DOHH2 (cell line): Measurements from ENCODE around the gene SLC17A1.

Experiments used
- H3F3A ChIP-seq: fragments of 200-600 bp; sonication (generic), shearing (Covaris generic); 2 replicates; pipeline ENCODE4 v1.6.0; 2016; ENCODE audit warnings: antibody characterized with exemption, mild to moderate bottlenecking; ENCODE audit not compliant: control insufficient read depth, insufficient read depth
- H3K27ac ChIP-seq: fragments of 200-600 bp; sonication (generic); 2 replicates; pipeline ENCODE4 v1.5.1; 2014; ENCODE audit warnings: low read depth, mild to moderate bottlenecking, low read length, moderate library complexity
- H3K27me3 ChIP-seq: fragments of 200-600 bp; sonication (generic); 2 replicates; pipeline ENCODE4 v1.6.1; 2014; ENCODE audit warnings: mild to moderate bottlenecking, low read length, mixed read lengths; ENCODE audit not compliant: control insufficient read depth
- H3K36me3 ChIP-seq: fragments of 200-600 bp; sonication (generic); 2 replicates; pipeline ENCODE4 v1.6.1; 2014; ENCODE audit warnings: mild to moderate bottlenecking, low read length, moderate library complexity, mixed read lengths; ENCODE audit not compliant: control insufficient read depth
- H3K4me1 ChIP-seq: fragments of 200-600 bp; sonication (generic); 2 replicates; pipeline ENCODE4 v1.6.1; 2014; ENCODE audit warnings: mild to moderate bottlenecking, low read length, mixed read lengths; ENCODE audit not compliant: control insufficient read depth
- H3K4me2 ChIP-seq: fragments of 200-600 bp; sonication (generic); 2 replicates; pipeline ENCODE4 v1.6.0; 2014; ENCODE audit warnings: mild to moderate bottlenecking, low read length, moderate library complexity
- H3K4me3 ChIP-seq: fragments of 200-600 bp; sonication (generic); 2 replicates; pipeline ENCODE4 v1.5.1; 2014; ENCODE audit warnings: mild to moderate bottlenecking, low read length, mixed read lengths
- H3K79me2 ChIP-seq: fragments of 200-600 bp; sonication (generic); 2 replicates; pipeline ENCODE4 v1.6.1; 2014; ENCODE audit warnings: mild to moderate bottlenecking, low read length, mixed read lengths; ENCODE audit not compliant: control insufficient read depth
- H3K9me2 ChIP-seq: fragments of 200-600 bp; sonication (generic); replicated peaks from 2 replicates; pipeline ENCODE4 v1.6.1; 2014; ENCODE audit warnings: mild to moderate bottlenecking, low read length, mixed read lengths; ENCODE audit not compliant: control insufficient read depth
- H3K9me3 ChIP-seq: fragments of 200-600 bp; sonication (generic); 2 replicates; pipeline ENCODE4 v1.6.1; 2014; ENCODE audit warnings: antibody characterized with exemption, low read length, mixed read lengths; ENCODE audit not compliant: control insufficient read depth, insufficient read depth
- H4K20me1 ChIP-seq: fragments of 200-600 bp; sonication (generic); 2 replicates; pipeline ENCODE4 v1.6.0; 2014; ENCODE audit warnings: low read depth, mild to moderate bottlenecking, antibody characterized with exemption, low read length, moderate library complexity; ENCODE audit not compliant: control insufficient read depth, insufficient read depth
- CTCF ChIP-seq: fragments of 200-600 bp; sonication (generic); IDR thresholded peaks from one replicate; pipeline ENCODE4 v1.5.1; 2014; ENCODE audit warnings: antibody characterized with exemption, mild to moderate bottlenecking, low read depth, low read length; ENCODE audit not compliant: poor library complexity, severe bottlenecking
- EZH2phosphoT487 ChIP-seq: fragments of 200-600 bp; sonication (generic); IDR thresholded peaks from 2 replicates; pipeline ENCODE4 v1.6.1; 2017; ENCODE audit warnings: borderline replicate concordance, mild to moderate bottlenecking, antibody characterized with exemption, low read length, moderate library complexity, mixed read lengths

The SLC17A1 gene

GRCh38 chr6:25794784-25795183, 37.1 kb downstream of the SLC17A1 start:
- H3K79me2 ChIP-seq: no peaks in the 10 kb centered on the region
- no peaks in the 10 kb centered on the region for H3F3A ChIP-seq
- H4K20me1 ChIP-seq: no peaks in the 10 kb centered on the region
- H3K27me3 ChIP-seq: peaks cover 3% of the 10 kb centered on the region; the same call in 1 of the 2 replicates
- no peaks in the 10 kb centered on the region for H3K9me2 ChIP-seq
- 0 out of 2 replicates have a peak, but pooled peaks cover 4% of the 10 kb centered on the region for H3K9me3 ChIP-seq
- TF ChIP-seq EZH2phosphoT487 (no peak), CTCF (no peak)
- H3K4me2 ChIP-seq: no peak overlapping the region
- H3K36me3 ChIP-seq: no peaks in the 10 kb centered on the region
- H3K4me3 ChIP-seq: no peak overlapping the region
- no peaks in the 10 kb centered on the region for H3K4me1 ChIP-seq
- no peak overlapping the region for H3K27ac ChIP-seq

DNA sequence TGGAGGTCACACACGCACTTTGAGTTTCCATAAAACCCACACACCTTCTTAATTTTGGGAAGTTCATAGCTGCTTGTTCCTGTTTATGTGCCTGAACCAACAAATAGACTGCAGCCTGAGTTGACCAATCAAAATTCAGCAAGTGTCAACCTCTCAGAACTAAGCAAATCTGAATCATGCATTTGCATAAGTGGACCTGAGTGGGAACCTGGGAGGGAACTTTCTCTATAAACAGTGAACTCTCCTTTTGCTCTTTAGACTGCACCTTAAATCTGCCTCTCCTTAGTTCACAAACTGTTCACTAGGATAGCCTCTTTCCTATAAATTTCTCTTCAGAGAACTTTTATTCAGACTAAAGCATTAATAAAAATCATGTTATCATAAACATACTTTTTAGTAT, 37.9 kb downstream of the SLC17A1 start:
- Histone ChIP-seq H3K9me3 (0 out of 2 replicates have a peak, but pooled peaks cover 4% of the 10 kb centered on the region), H3K4me2 (no peak overlapping the region), H3K4me3 (no peak overlapping the region), H3F3A (no peaks in the 10 kb centered on the region), H3K36me3 (no peaks in the 10 kb centered on the region), H3K27ac (no peak overlapping the region), H3K79me2 (no peaks in the 10 kb centered on the region), H3K27me3 (peaks cover 3% of the 10 kb centered on the region; the same call in 1 of the 2 replicates), H3K4me1 (no peaks in the 10 kb centered on the region), H3K9me2 (no peaks in the 10 kb centered on the region), H4K20me1 (no peaks in the 10 kb centered on the region)
- TF ChIP-seq EZH2phosphoT487: no peak

GRCh38 chr6:25792016-25792415, 39.8 kb downstream of the SLC17A1 start:
- Histone ChIP-seq H3K4me3 (no peak overlapping the region), H3K9me3 (0 out of 2 replicates have a peak, but pooled peaks cover 4% of the 10 kb centered on the region), H3K27ac (no peak overlapping the region), H3K4me2 (no peak overlapping the region), H3K27me3 (peaks cover 3% of the 10 kb centered on the region; the same call in 1 of the 2 replicates), H3F3A (no peaks in the 10 kb centered on the region), H4K20me1 (no peaks in the 10 kb centered on the region), H3K36me3 (no peaks in the 10 kb centered on the region), H3K79me2 (no peaks in the 10 kb centered on the region), H3K4me1 (no peaks in the 10 kb centered on the region), H3K9me2 (no peaks in the 10 kb centered on the region)
- TF ChIP-seq CTCF (no peak), EZH2phosphoT487 (no peak)

DNA sequence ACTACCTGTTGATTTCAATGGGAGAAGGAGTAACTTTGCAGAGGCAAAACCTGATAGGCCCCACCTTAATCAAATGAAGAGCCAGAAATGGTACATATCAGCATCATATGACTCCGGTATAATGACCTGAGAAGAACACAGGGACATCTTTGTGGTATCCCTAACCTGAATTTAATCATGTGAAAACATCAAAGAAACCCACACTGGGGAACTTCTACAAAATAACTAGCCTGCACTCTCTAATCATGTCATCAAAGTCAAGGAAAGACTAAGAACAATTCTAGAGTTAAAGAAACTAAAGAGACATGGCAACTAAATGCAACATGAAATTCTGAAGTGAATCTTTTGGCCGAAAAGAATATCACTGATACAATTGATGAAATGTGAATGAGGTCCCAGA, 42.4 kb downstream of the SLC17A1 start:
- Histone ChIP-seq H3K27me3 (no peaks in the 10 kb centered on the region), H3K9me3 (0 out of 2 replicates have a peak, but pooled peaks cover 4% of the 10 kb centered on the region), H3K9me2 (no peaks in the 10 kb centered on the region), H3K36me3 (no peaks in the 10 kb centered on the region), H3K27ac (no peak overlapping the region), H3K4me2 (no peak overlapping the region), H3K79me2 (no peaks in the 10 kb centered on the region), H3K4me1 (no peaks in the 10 kb centered on the region), H3K4me3 (no peak overlapping the region), H4K20me1 (no peaks in the 10 kb centered on the region), H3F3A (no peaks in the 10 kb centered on the region)
- no peak for TF ChIP-seq EZH2phosphoT487
- TF ChIP-seq CTCF: no peak
